Smooth muscle cell (in vitro differentiated cells): ENCODE measurements around the gene CLASP2. TPM values are rescaled to one million over a fixed set of nuclear protein-coding genes. Genes with fewer than 3 reads are reported as not detected.

Experiments used
- DNase-seq: peaks from one replicate; lab custom pipeline; 2025; ENCODE audit not compliant: unreplicated experiment; lab: John Stamatoyannopoulos, UW
- H2AFZ ChIP-seq: fragments of 200-600 bp; sonication (generic); 2 replicates; pipeline ENCODE4 v1.6.0; 2016; ENCODE audit warnings: antibody characterized with exemption, low read depth, mild to moderate bottlenecking
- H3F3A ChIP-seq: fragments of 200-600 bp; sonication (generic); 2 replicates; pipeline ENCODE4 v1.6.0; 2017; ENCODE audit warnings: antibody characterized with exemption, low read depth
- H3K27ac ChIP-seq: fragments of 200-600 bp; sonication (generic); 2 replicates; pipeline ENCODE4 v1.5.1; 2016; ENCODE audit warnings: low read depth, mild to moderate bottlenecking
- H3K27me3 ChIP-seq: fragments of 200-600 bp; sonication (generic); 2 replicates; pipeline ENCODE4 v1.6.1; 2016; ENCODE audit warnings: low read depth, mild to moderate bottlenecking
- H3K36me3 ChIP-seq: fragments of 200-600 bp; sonication (generic); 2 replicates; pipeline ENCODE4 v1.5.1; 2016; ENCODE audit warnings: low read depth
- H3K4me1 ChIP-seq: fragments of 200-600 bp; sonication (generic); 2 replicates; pipeline ENCODE4 v1.5.1; 2016; ENCODE audit warnings: low read depth
- H3K4me2 ChIP-seq: fragments of 200-600 bp; sonication (generic); 2 replicates; pipeline ENCODE4 v1.6.0; 2016; ENCODE audit warnings: mild to moderate bottlenecking
- H3K4me3 ChIP-seq: fragments of 200-600 bp; sonication (generic); 2 replicates; pipeline ENCODE4 v1.5.1; 2016; ENCODE audit warnings: mild to moderate bottlenecking
- H3K79me2 ChIP-seq: fragments of 200-600 bp; sonication (generic); 2 replicates; pipeline ENCODE4 v1.6.0; 2016; ENCODE audit warnings: low read depth, mild to moderate bottlenecking
- H3K9ac ChIP-seq: fragments of 200-600 bp; sonication (generic); 2 replicates; pipeline ENCODE4 v1.6.0; 2016; ENCODE audit warnings: low read depth
- H3K9me3 ChIP-seq: fragments of 200-600 bp; sonication (generic); replicated peaks from 2 replicates; pipeline ENCODE4 v1.5.1; 2016; ENCODE audit warnings: low read depth
- H4K20me1 ChIP-seq: fragments of 200-600 bp; sonication (generic); 2 replicates; pipeline ENCODE4 v1.6.0; 2016; ENCODE audit warnings: low read depth
- CTCF ChIP-seq: fragments of 200-600 bp; sonication (generic); IDR thresholded peaks from 2 replicates; pipeline ENCODE4 v1.5.1; 2017; ENCODE audit warnings: borderline replicate concordance, mild to moderate bottlenecking, antibody characterized with exemption; ENCODE audit not compliant: insufficient read depth, poor library complexity, severe bottlenecking
- WGBS: methylation state at CpG from one replicate; pipeline ENCODE4 v1.1.7; 2016; ENCODE audit warnings: low lambda C conversion rate; 5-methylcytosine and 5-hydroxymethylcytosine counted together
- polyA plus RNA-seq: library from polyadenylated mRNA; unstranded; fragments of >200 nt; fragmentation: Nextera tagmentation; extraction: Ambion mirVana; gene quantifications from 2 replicates; pipeline ENCODE4 v1.2.1, GENCODE V29; 2016
- total RNA-seq: library from RNA; depleted of rRNA; stranded (reverse); fragments of >200 nt; gene quantifications from 2 replicates; pipeline ENCODE4 v1.2.3, GENCODE V29; 2014

CLASP2 gene
- total and polyA plus RNA-seq, 2 experiments from 2014 or later = 17.9 to 61.4 TPM

GRCh38 chr3:33704891-33705290 lies 13.2 kb downstream of the CLASP2 start:
- Histone ChIP-seq H3K9me3 (no peaks in the 10 kb centered on the region), H3K27ac (no peak overlapping the region), H4K20me1 (peaks cover 6% of the 10 kb centered on the region), H2AFZ (no peak overlapping the region), H3K9ac (no peak overlapping the region), H3K4me1 (no peaks in the 10 kb centered on the region), H3K27me3 (no peaks in the 10 kb centered on the region), H3K4me3 (no peak overlapping the region), H3K4me2 (no peak overlapping the region), H3K36me3 (no peaks in the 10 kb centered on the region), H3F3A (no peaks in the 10 kb centered on the region), H3K79me2 (peaks cover 95% of the 10 kb centered on the region)
- DNase-seq = no peak
- TF ChIP-seq CTCF = no peak
- 95% methylated on average over 3 of the region's 3 CpGs for WGBS

GRCh38 chr3:33699275-33699674 lies 18.8 kb downstream of the CLASP2 start:
- DNase-seq = no peak
- Histone ChIP-seq H3K79me2 (peaks cover 74% of the 10 kb centered on the region), H4K20me1 (peaks cover 9% of the 10 kb centered on the region), H3K4me3 (no peak overlapping the region), H3K9ac (no peak overlapping the region), H3F3A (no peaks in the 10 kb centered on the region), H3K27ac (no peak overlapping the region), H2AFZ (no peak overlapping the region), H3K4me1 (no peaks in the 10 kb centered on the region), H3K9me3 (no peaks in the 10 kb centered on the region), H3K27me3 (no peaks in the 10 kb centered on the region), H3K36me3 (no peaks in the 10 kb centered on the region), H3K4me2 (no peak overlapping the region)
- 100% methylated on average over 1 of the region's 1 CpG for WGBS
- TF ChIP-seq CTCF = no peak

- no peak overlapping the region for H3K4me3 ChIP-seq
- H2AFZ ChIP-seq = no peak overlapping the region
- peaks cover 35% of the 10 kb centered on the region for H3K79me2 ChIP-seq
- peaks cover 9% of the 10 kb centered on the region for H4K20me1 ChIP-seq
- H3K9me3 ChIP-seq = no peaks in the 10 kb centered on the region
- no peaks in the 10 kb centered on the region for H3K27me3 ChIP-seq
- no peaks in the 10 kb centered on the region for H3F3A ChIP-seq
- DNase-seq = no peak
- TF ChIP-seq CTCF = no peak
- H3K27ac ChIP-seq = no peak overlapping the region
- H3K4me2 ChIP-seq = no peak overlapping the region
- H3K36me3 ChIP-seq = no peaks in the 10 kb centered on the region
- H3K4me1 ChIP-seq = no peaks in the 10 kb centered on the region
- no peak overlapping the region for H3K9ac ChIP-seq
These were observed 23.1 kb downstream of the CLASP2 start for GRCh38 chr3:33694944-33695343.

GRCh38 chr3:33690341-33690740 lies 27.7 kb downstream of the CLASP2 start:
- no peak for TF ChIP-seq CTCF
- no peak for DNase-seq
- Histone ChIP-seq H3K27ac (no peak overlapping the region), H4K20me1 (no peaks in the 10 kb centered on the region), H3K4me2 (no peak overlapping the region), H3K9me3 (no peaks in the 10 kb centered on the region), H2AFZ (no peak overlapping the region), H3K27me3 (no peaks in the 10 kb centered on the region), H3K4me1 (no peaks in the 10 kb centered on the region), H3K36me3 (no peaks in the 10 kb centered on the region), H3K9ac (no peak overlapping the region), H3F3A (peaks cover 4% of the 10 kb centered on the region), H3K79me2 (peaks cover 20% of the 10 kb centered on the region), H3K4me3 (no peak overlapping the region)
- WGBS = 96% methylated on average over 2 of the region's 2 CpGs
